ENCODE data around the gene RPL5. TPM values are rescaled to one million over a fixed set of nuclear protein-coding genes. Genes with fewer than 3 reads are reported as not detected.

RPL5 gene
- total RNA-seq, 1 experiment from 2014 or later, result 911 TPM

GRCh38 chr1:92855236-92855635 is 23.4 kb downstream of the RPL5 start:
- DNase-seq (ENCODE audit: low spot score), result no peak

GRCh38 chr1:92857817-92858216 is 26.0 kb downstream of the RPL5 start:
- no peak for DNase-seq (ENCODE audit: low spot score)

- peak; percentile 48 for DNase-seq (ENCODE audit: low spot score)
Observed at GRCh38 chr1:92858564-92859399, 26.9 kb downstream of the RPL5 start.

- no peak for DNase-seq (ENCODE audit: low spot score)
Observed at GRCh38 chr1:92859400-92860039, 27.7 kb downstream of the RPL5 start.

- no peak for DNase-seq (ENCODE audit: low spot score)
Observed at GRCh38 chr1:92862605-92863004, 30.8 kb downstream of the RPL5 start.

GRCh38 chr1:92864131-92864530 is 32.3 kb downstream of the RPL5 start:
- DNase-seq (ENCODE audit: low spot score), result no peak

GRCh38 chr1:92870591-92870990 is 38.8 kb downstream of the RPL5 start:
- no peak for DNase-seq (ENCODE audit: low spot score)

GRCh38 chr1:92872719-92873118 is 40.9 kb downstream of the RPL5 start:
- no peak for DNase-seq (ENCODE audit: low spot score)

GRCh38 chr1:92874987-92875386 is 43.1 kb downstream of the RPL5 start:
- no peak for DNase-seq (ENCODE audit: low spot score)

- no peak for DNase-seq (ENCODE audit: low spot score)
Observed at GRCh38 chr1:92876351-92876750, 44.5 kb downstream of the RPL5 start.

GRCh38 chr1:92877081-92877711 is 45.4 kb downstream of the RPL5 start:
- no peak for DNase-seq (ENCODE audit: low spot score)

- no peak for DNase-seq (ENCODE audit: low spot score)
Observed at GRCh38 chr1:92877792-92878191, 46.0 kb downstream of the RPL5 start.

GRCh38 chr1:92879316-92879968 is 47.6 kb downstream of the RPL5 start:
- DNase-seq (ENCODE audit: low spot score), result no peak

- no peak for DNase-seq (ENCODE audit: low spot score)
Observed at GRCh38 chr1:92881391-92881790, 49.6 kb downstream of the RPL5 start.

GRCh38 chr1:92882819-92883218 is 51.0 kb downstream of the RPL5 start:
- no peak for DNase-seq (ENCODE audit: low spot score)

- no peak for DNase-seq (ENCODE audit: low spot score)
Observed at GRCh38 chr1:92883297-92883696, 51.5 kb downstream of the RPL5 start.

GRCh38 chr1:92884195-92884594 is 52.4 kb downstream of the RPL5 start:
- DNase-seq (ENCODE audit: low spot score), result no peak

GRCh38 chr1:92886886-92887419 is 55.1 kb downstream of the RPL5 start:
- no peak for DNase-seq (ENCODE audit: low spot score)

- no peak for DNase-seq (ENCODE audit: low spot score)
Observed at GRCh38 chr1:92887465-92887864, 55.6 kb downstream of the RPL5 start.
